Heart left ventricle (tissue), 13 donors: ENCODE data around the gene PRDM15.

Source experiments
- POLR2A ChIP-seq, 2 donors: fragments of 450-650 bp; IDR thresholded peaks; one replicate each; pipeline ENCODE4 v1.6.1; 2017; ENCODE audit warnings: antibody characterized with exemption in 2 of 2, mild to moderate bottlenecking in 2 of 2, moderate library complexity in 2 of 2
- TF ChIP-seq, protein P1 (sequence below), 12 donors: fragments of 200-600 bp; sonication (generic) in 4 of 12; IDR thresholded peaks; one replicate each; pipeline versions ENCODE4 v1.5.0 to v1.8.0; 2018 to 2022; ENCODE audit warnings: antibody characterized with exemption in 12 of 12, mild to moderate bottlenecking in 5 of 12
- donor health status: ischemic (EF 13 %, LVEDD 7.1; RV severe dilation, severe dysfunction).
- donor health status: DM: no; HTN: yes; CAD: no.
- donor health status: DM: no; HTN: no; CAD: no.
- donor health status: ischemic (EF 25% LVEDD 6.9; RV normal size, moderate dysfunction).
- donor health status: ischemic (EF 25% LVEDD 5.7; RV mildly dilated, moderate dysfunction).
- donor health status: ischemic (EF 35%, LVEDD 5.7; RV mildly dilated, moderate dysfunction).
- donor health status: nonischemic (EF 11% LVEDD 7.7; RV severe dilation, severe dysfunction).
- donor health status: DM: yes; HTN: yes; CAD: no.
- donor health status: PGD.
- donor health status: ischemic (EF 29% LVEDD 5.4; RV normal size, mild dysfunction).
- donor health status: nonischemic (EF 23%, LVEDD 6.1; RV moderate dilation, normal function).

DNA sequence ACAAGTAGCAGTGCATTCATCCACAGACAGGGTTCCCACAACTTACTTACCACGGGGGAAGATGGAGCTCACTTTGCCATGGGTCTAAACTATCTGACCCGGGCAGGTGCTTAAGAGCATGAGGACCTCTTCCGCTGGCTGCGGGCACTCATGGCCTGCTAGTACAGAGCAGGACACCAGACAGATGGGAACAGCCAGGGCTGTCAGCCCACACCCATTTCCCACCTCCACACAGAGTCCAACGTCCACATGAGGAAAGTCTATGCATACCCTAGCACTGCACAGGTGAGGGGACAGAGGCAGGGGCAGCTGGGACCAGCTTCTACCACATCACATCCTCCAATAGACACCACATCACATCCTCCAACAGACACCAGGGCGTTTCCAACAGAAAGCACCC, 35.8 kb upstream of the PRDM15 start:
- TF ChIP-seq, protein P1, sequence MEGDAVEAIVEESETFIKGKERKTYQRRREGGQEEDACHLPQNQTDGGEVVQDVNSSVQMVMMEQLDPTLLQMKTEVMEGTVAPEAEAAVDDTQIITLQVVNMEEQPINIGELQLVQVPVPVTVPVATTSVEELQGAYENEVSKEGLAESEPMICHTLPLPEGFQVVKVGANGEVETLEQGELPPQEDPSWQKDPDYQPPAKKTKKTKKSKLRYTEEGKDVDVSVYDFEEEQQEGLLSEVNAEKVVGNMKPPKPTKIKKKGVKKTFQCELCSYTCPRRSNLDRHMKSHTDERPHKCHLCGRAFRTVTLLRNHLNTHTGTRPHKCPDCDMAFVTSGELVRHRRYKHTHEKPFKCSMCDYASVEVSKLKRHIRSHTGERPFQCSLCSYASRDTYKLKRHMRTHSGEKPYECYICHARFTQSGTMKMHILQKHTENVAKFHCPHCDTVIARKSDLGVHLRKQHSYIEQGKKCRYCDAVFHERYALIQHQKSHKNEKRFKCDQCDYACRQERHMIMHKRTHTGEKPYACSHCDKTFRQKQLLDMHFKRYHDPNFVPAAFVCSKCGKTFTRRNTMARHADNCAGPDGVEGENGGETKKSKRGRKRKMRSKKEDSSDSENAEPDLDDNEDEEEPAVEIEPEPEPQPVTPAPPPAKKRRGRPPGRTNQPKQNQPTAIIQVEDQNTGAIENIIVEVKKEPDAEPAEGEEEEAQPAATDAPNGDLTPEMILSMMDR (IDR thresholded peaks at IDR 0.05), result no peak
- TF ChIP-seq POLR2A (IDR thresholded peaks at IDR 0.05), result no peak
